ENCODE data around the gene NPHP4. TPM values are rescaled to one million over a fixed set of nuclear protein-coding genes. Genes with fewer than 3 reads are reported as not detected.

Gene NPHP4
- total RNA-seq, 6 experiments from 2014 or later = 5.0 to 6.8 (median 6.0) TPM

DNA sequence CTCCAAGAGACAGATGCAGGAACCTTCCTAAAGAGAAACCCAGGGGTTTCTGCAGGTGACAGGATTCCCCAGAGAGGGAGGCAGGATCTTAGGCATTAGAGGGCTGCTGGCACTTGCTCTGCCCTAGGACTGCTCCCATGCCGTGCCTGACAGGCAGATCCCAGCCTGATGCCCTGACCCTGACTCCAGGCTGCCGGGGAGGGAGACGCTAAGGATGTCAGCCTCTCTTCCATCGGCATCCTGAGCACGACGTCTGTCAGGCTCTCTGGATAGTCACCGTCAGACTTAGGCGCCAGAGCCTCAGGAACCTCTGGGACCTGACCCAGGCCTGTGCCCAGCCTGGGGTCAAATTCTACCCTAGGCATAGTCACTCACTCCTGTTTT, 157.1 kb downstream of the NPHP4 start:
- TF ChIP-seq, protein P1, sequence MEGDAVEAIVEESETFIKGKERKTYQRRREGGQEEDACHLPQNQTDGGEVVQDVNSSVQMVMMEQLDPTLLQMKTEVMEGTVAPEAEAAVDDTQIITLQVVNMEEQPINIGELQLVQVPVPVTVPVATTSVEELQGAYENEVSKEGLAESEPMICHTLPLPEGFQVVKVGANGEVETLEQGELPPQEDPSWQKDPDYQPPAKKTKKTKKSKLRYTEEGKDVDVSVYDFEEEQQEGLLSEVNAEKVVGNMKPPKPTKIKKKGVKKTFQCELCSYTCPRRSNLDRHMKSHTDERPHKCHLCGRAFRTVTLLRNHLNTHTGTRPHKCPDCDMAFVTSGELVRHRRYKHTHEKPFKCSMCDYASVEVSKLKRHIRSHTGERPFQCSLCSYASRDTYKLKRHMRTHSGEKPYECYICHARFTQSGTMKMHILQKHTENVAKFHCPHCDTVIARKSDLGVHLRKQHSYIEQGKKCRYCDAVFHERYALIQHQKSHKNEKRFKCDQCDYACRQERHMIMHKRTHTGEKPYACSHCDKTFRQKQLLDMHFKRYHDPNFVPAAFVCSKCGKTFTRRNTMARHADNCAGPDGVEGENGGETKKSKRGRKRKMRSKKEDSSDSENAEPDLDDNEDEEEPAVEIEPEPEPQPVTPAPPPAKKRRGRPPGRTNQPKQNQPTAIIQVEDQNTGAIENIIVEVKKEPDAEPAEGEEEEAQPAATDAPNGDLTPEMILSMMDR (IDR thresholded peaks at IDR 0.05) = no peak
- no peaks in the 10 kb centered on the region for H3K36me3 Mint-ChIP-seq (ENCODE audit: low read depth)
- H3K4me3 Mint-ChIP-seq = no peak overlapping the region
- peaks cover 7% of the 10 kb centered on the region for H3K27me3 Mint-ChIP-seq (ENCODE audit: insufficient read depth)
- H3K9me3 Mint-ChIP-seq = peaks cover 6% of the 10 kb centered on the region; the same call in 1 of the 2 replicates
- H3K4me1 Mint-ChIP-seq (ENCODE audit: low read depth) = no peaks in the 10 kb centered on the region
- no peak for DNase-seq
- no peak overlapping the region for H3K27ac Mint-ChIP-seq

DNA sequence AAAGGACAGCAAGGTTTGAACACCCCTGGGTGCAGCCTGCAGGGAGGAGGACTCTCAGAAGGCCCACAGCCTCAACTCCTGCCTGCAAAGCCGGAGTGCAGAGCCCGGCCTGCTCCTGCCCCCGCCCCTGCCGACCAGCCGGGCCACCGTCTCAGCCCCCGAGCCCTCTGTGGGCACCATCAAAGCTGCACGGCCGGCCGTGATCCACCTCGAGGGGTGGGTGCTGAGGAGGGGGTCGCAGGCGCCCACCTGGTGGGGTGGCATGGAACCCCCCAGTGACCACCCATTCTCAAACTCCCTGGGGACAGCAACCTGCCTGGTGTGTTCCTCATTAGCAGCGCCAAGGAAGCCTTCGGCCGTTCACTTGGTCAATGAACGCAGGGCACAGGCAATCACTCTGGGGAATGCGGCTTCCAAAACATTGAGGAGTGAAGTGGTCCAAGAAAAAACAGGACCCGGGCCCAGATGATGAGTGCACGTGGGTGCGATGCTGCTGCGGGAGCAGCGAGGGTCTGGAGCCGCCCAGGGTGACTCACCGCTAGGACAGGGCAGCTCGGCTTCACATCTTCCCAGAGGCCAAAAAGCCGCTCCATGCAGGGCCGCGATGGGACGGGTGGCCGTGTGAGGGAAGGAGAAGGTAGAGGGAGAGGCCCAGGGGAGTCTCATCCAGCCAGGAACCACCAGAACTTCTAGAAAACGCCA, 157.6 kb downstream of the NPHP4 start:
- Mint-ChIP-seq H3K4me1 (ENCODE audit: low read depth) (no peaks in the 10 kb centered on the region), H3K9me3 (peaks cover 6% of the 10 kb centered on the region), H3K36me3 (ENCODE audit: low read depth) (no peaks in the 10 kb centered on the region), H3K27me3 (ENCODE audit: insufficient read depth) (peaks cover 7% of the 10 kb centered on the region), H3K27ac (no peak overlapping the region), H3K4me3 (no peak overlapping the region)
- DNase-seq = no peak
- TF ChIP-seq, protein P1 (IDR thresholded peaks at IDR 0.05) = no peak

DNA sequence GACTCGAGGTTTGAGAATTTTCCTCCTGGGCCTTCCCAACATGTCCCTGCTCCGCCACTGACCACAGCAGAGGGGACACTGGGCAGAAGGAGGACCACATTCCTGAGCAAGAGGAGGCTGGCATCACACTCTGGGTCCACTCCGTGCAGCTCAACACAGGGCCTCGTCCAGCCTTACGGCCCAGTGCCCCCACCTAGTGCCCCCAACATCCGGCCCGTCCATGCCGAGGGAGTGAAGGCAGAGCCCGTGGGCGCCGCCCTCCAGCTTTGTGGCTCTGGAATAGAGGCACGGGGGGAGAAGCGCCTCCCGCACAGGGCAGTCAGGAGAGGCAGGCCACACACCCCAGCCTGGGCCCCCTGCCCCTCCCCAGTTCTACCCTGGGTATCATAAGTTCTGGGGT, 158.3 kb downstream of the NPHP4 start:
- Mint-ChIP-seq H3K9me3 (peaks cover 10% of the 10 kb centered on the region), H3K4me1 (ENCODE audit: low read depth) (no peaks in the 10 kb centered on the region), H3K36me3 (ENCODE audit: low read depth) (no peaks in the 10 kb centered on the region), H3K4me3 (no peak overlapping the region), H3K27ac (no peak overlapping the region), H3K27me3 (ENCODE audit: insufficient read depth) (peaks cover 6% of the 10 kb centered on the region)
- TF ChIP-seq, protein P1 (IDR thresholded peaks at IDR 0.05) = no peak
- no peak for DNase-seq

DNA sequence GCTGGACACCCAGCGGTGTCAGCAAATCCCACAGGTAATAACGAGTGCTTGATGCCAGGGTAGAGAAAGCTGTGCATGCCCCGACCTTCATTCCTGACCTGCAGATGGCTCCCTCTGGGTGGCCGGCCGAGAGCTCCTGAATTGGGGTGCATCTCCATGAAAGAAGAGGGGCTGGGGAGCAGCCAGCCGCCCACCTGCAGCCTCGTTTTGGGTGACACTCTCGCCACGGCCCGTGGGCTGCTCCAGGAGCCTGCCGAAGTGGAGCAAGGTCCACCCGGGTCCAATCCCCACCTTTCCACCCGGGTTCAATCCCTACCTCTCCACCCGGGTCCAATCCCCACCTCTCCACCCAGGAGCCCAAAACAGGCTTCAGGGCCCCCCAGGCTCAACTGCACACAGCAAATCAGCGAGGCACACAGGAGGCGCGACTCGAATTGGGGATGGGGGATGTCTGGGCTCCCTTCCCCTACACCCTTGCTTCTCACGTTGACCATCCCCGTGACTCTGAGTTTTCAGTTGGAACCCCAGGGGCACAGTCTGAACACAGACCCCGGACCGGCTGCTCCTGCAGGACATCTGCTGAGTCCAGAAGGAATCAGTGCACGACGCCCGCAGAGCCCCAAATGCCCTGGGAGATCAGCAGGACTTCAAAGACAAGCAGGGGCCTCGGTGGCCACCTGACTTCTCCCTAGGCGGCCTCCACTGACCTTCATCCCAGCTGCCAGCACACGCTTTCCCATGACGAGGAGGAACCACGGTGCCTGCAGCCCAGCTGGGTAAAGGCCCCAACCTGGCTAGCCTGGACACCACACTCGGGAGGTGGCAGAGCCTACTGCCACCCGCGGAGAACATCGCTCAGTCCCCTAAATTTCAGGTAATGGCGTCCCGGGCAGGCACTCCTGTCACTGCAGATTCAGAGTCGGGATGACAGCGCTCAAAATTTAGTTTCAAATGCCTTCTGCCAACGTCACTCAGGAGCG, 159.0 kb downstream of the NPHP4 start:
- H3K4me1 Mint-ChIP-seq (ENCODE audit: low read depth) = no peaks in the 10 kb centered on the region
- DNase-seq = no peak
- TF ChIP-seq, protein P1 (IDR thresholded peaks at IDR 0.05) = no peak
- no peak overlapping the region for H3K27ac Mint-ChIP-seq
- no peaks in the 10 kb centered on the region for H3K36me3 Mint-ChIP-seq (ENCODE audit: low read depth)
- H3K9me3 Mint-ChIP-seq = peaks cover 10% of the 10 kb centered on the region
- H3K4me3 Mint-ChIP-seq = no peak overlapping the region
- peaks cover 6% of the 10 kb centered on the region for H3K27me3 Mint-ChIP-seq (ENCODE audit: insufficient read depth)

DNA sequence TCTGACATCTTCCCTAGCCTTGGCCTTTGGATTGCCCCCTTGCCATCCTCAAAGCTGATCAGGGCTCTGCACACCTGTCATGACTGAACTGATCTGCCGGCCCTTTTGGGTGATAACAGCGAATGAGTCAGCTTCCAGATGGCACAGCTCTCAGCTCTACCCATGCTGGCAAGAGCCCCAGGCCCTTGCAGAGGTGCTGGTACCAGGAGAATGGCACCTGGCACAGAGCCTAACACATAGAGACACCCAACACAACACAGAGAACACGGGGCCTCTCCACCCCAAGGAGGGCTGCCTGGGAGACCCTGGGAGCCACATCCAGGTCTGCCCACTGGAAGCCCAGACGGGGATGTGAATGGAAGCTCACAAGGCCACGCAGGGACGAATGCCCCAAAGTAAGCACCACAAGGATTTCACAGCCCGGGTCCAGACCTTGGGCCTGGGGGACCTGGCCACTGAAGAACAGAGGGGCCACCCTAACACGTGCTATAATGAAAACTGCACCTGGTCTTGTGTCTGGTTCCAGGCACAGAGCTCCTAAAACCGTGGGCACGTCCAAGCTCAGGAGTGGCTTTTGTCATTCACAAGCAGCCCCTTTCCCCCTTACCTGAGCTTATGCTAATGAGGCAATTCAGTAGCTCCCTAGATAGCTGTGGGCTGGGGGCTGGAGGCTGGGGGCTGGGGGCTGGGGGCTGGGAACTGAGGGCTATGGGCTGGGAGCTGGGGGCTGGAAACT, 160.5 kb downstream of the NPHP4 start:
- TF ChIP-seq, protein P1 (IDR thresholded peaks at IDR 0.05) = no peak
- H3K4me3 Mint-ChIP-seq = no peak overlapping the region
- H3K36me3 Mint-ChIP-seq (ENCODE audit: low read depth) = no peaks in the 10 kb centered on the region
- no peak overlapping the region for H3K27ac Mint-ChIP-seq
- no peak for DNase-seq
- H3K9me3 Mint-ChIP-seq = peaks cover 10% of the 10 kb centered on the region
- H3K4me1 Mint-ChIP-seq (ENCODE audit: low read depth) = no peaks in the 10 kb centered on the region
- H3K27me3 Mint-ChIP-seq (ENCODE audit: insufficient read depth) = peaks cover 6% of the 10 kb centered on the region
